SH-SY5Y (cell line): ENCODE data around the gene CELF2.

Source experiments
- GATA2 ChIP-seq: IDR thresholded peaks from 2 replicates; pipeline ENCODE4 v1.6.1; 2011; ENCODE audit warnings: mild to moderate bottlenecking, low read depth, low read length
- GATA3 ChIP-seq: IDR thresholded peaks from 2 replicates; pipeline ENCODE4 v1.6.1; 2011; ENCODE audit warnings: low read depth, mild to moderate bottlenecking, low read length, moderate library complexity

- no peak for TF ChIP-seq GATA2
- TF ChIP-seq GATA3, result no peak
Observed at GRCh38 chr10:11017000-11017569, 587 bp upstream of the CELF2 start.
